KMS-11 (cell line): Measurements from ENCODE around the gene CXorf49.

Experiments
- H2AFZ ChIP-seq: fragments of 200-600 bp; sonication (generic); 2 replicates; pipeline ENCODE4 v1.6.1; 2016; ENCODE audit warnings: antibody characterized with exemption, mixed run types, low read depth
- H3K27ac ChIP-seq: fragments of 200-600 bp; sonication (generic); 2 replicates; pipeline ENCODE4 v1.6.1; 2016; ENCODE audit warnings: mild to moderate bottlenecking, mixed run types
- H3K27me3 ChIP-seq: fragments of 200-600 bp; sonication (generic); 2 replicates; pipeline ENCODE4 v1.6.1; 2017; ENCODE audit warnings: mild to moderate bottlenecking, low read depth, mixed run types, moderate library complexity; ENCODE audit not compliant: insufficient read depth
- H3K36me3 ChIP-seq: fragments of 200-600 bp; sonication (generic); 2 replicates; pipeline ENCODE4 v1.6.1; 2017; ENCODE audit warnings: mild to moderate bottlenecking, mixed run types; ENCODE audit not compliant: insufficient read depth
- H3K4me1 ChIP-seq: fragments of 200-600 bp; sonication (generic); 2 replicates; pipeline ENCODE4 v1.6.1; 2016; ENCODE audit warnings: mild to moderate bottlenecking, low read depth, mixed run types; ENCODE audit not compliant: poor library complexity, severe bottlenecking
- H3K4me2 ChIP-seq: fragments of 200-600 bp; sonication (generic); 2 replicates; pipeline ENCODE4 v1.7.0; 2016; ENCODE audit warnings: mild to moderate bottlenecking, mixed run types
- H3K4me3 ChIP-seq: fragments of 200-600 bp; sonication (generic); IDR thresholded peaks from 2 replicates; pipeline ENCODE4 v1.6.1; 2017; ENCODE audit warnings: low read depth, low read length, mixed read lengths; ENCODE audit not compliant: insufficient read depth
- H3K79me2 ChIP-seq: fragments of 200-600 bp; sonication (generic); 2 replicates; pipeline ENCODE4 v1.6.1; 2016; ENCODE audit warnings: low read depth, mixed run types; ENCODE audit not compliant: insufficient read depth
- H3K9ac ChIP-seq: fragments of 200-600 bp; sonication (generic); 2 replicates; pipeline ENCODE4 v1.6.1; 2016; ENCODE audit warnings: mild to moderate bottlenecking, mixed run types
- H4K20me1 ChIP-seq: fragments of 200-600 bp; sonication (generic); 2 replicates; pipeline ENCODE4 v1.6.1; 2016; ENCODE audit warnings: mild to moderate bottlenecking, mixed run types; ENCODE audit not compliant: insufficient read depth
- CTCF ChIP-seq: fragments of 200-600 bp; sonication (generic); conservative IDR thresholded peaks from 2 replicates; pipeline ENCODE4 v1.6.1; 2017; ENCODE audit warnings: low read depth, mild to moderate bottlenecking, antibody characterized with exemption, low read length, moderate library complexity, mixed read lengths

CXorf49 gene

GRCh38 chrX:71665747-71666146 lies 52.3 kb downstream of the CXorf49 start:
- TF ChIP-seq CTCF = no peak

GRCh38 chrX:71664889-71665491 lies 53.1 kb downstream of the CXorf49 start:
- no peak overlapping the region for H2AFZ ChIP-seq
- no peak overlapping the region for H3K4me2 ChIP-seq
- H3K9ac ChIP-seq = no peak overlapping the region
- no peak overlapping the region for H3K27ac ChIP-seq
- peaks cover 14% of the 10 kb centered on the region for H3K4me1 ChIP-seq
- no peaks in the 10 kb centered on the region for H3K79me2 ChIP-seq
- no peak for TF ChIP-seq CTCF
- peaks cover 6% of the 10 kb centered on the region; the same call in 1 of the 2 replicates for H3K27me3 ChIP-seq
- no peaks in the 10 kb centered on the region for H4K20me1 ChIP-seq
- H3K36me3 ChIP-seq = no peaks in the 10 kb centered on the region
- H3K4me3 ChIP-seq = no peak overlapping the region

More at GRCh38 chrX:71665747-71666146, 52.3 kb downstream of the CXorf49 start:
- Histone ChIP-seq H3K9ac (no peak overlapping the region), H3K4me3 (no peak overlapping the region), H4K20me1 (no peaks in the 10 kb centered on the region), H2AFZ (no peak overlapping the region), H3K4me1 (peaks cover 16% of the 10 kb centered on the region), H3K27ac (no peak overlapping the region), H3K36me3 (no peaks in the 10 kb centered on the region), H3K4me2 (no peak overlapping the region), H3K27me3 (peaks cover 12% of the 10 kb centered on the region; the same call in 1 of the 2 replicates), H3K79me2 (no peaks in the 10 kb centered on the region)
